Measurements from ENCODE around the gene PLK2.
A peak's percentile ranks its signal among the peaks of the same experiment; 100 is the strongest.

Gene PLK2

GRCh38 chr5:58460002-58460731 lies at the start of gene PLK2:
PLK2 (minus strand) TSS chr5:58460086; CDS start chr5:58459959, 127 bp downstream.
- peak; percentile 91 for DNase-seq

DNA sequence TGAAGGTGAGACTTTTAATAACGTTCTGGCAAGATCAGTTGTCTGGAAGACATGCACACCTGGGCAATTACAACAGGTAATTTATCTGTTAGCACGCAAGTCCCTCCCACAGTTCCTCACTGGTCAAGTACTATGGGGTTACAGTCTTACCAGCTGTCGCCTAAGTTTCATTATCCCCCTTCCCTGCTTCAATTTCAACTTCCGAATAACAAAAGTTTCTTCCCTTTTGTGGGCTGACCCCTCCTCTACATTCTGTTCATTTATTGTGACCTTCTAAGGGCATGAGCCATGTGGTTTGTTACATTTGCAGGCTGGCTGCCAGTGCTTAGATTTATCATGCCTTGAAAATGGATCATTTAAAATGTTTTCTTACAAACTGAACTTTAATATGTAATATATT lies 47.8 kb upstream of the PLK2 start:
- no peak for DNase-seq

- DNase-seq, result no peak
Measured at GRCh38 chr5:58505971-58506640, 46.2 kb upstream of the PLK2 start.

GRCh38 chr5:58505502-58505901 lies 45.6 kb upstream of the PLK2 start:
- DNase-seq, result no peak

GRCh38 chr5:58504766-58505165 lies 44.9 kb upstream of the PLK2 start:
- no peak for DNase-seq

GRCh38 chr5:58503390-58504046 lies 43.6 kb upstream of the PLK2 start:
- no peak for DNase-seq

DNA sequence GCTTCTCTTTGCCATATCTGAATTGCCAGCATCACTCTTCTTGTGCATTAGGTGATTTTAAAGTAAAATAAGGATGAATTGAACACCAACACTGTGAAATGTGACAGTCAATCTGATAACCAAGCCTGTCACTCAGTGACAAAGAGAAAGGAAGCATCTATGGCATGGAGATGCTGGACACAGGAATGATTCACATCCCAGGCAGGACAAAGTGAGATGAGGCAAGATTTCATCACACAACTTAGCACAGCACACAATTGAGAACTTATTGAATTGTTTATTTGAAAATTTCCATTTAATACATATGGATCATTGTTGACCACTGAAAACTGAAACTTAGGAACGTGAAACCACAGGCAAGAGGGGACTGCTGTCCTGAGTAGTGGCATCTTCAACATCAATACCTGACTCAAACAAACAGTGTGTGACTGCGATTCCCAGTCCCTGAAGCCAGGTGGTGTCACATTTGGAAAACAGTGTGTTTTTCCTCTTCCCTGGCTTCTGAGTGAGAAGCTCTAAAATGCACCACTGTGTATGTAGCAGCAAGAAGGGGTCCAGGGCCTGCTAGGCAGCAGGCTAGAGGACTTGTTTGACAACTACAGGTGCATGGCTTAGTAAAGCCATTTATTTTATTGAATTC lies 42.0 kb upstream of the PLK2 start:
- no peak for DNase-seq

DNA sequence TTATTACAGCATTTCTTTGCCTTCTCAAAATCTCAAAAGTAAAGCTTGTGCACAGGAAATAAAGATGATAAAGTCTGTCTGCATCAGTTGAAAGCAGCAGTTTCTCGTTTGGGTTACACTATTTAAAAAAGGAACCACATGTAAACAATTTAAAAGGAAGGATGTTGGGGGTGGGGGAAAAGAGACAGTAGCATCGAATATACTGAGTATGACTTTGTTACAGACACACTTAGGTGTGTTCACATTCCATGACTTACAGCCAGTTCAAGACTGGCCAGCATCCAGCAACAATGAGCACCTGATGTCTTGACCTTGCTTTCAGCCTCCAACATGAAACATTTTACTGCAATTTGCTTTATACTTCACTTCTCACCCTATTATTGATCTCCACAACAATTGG lies 40.1 kb upstream of the PLK2 start:
- DNase-seq, result no peak

GRCh38 chr5:58499231-58499630 lies 39.3 kb upstream of the PLK2 start:
- DNase-seq, result no peak

GRCh38 chr5:58498340-58498942 lies 38.6 kb upstream of the PLK2 start:
- no peak for DNase-seq

DNA sequence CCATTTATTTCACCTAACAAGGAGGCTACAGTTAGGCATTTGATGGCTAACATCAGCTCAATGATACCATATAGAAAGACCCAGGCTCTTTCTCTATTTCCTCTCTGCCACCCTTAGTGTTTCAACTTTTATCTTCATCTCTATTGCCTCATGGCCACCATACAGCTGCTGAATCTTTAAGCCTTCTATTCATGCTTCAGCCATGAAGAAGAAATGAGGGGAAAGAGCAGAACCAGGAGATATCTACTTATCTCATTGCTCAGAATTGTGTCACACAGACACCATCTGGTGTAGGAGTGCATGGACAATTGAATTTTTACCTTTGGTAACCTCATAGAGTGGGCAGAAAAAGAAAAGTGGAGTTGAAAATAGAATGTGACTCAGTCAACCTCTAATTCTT lies 38.0 kb upstream of the PLK2 start:
- no peak for DNase-seq

- no peak for DNase-seq
Measured at GRCh38 chr5:58497386-58497785, 37.5 kb upstream of the PLK2 start.

DNA sequence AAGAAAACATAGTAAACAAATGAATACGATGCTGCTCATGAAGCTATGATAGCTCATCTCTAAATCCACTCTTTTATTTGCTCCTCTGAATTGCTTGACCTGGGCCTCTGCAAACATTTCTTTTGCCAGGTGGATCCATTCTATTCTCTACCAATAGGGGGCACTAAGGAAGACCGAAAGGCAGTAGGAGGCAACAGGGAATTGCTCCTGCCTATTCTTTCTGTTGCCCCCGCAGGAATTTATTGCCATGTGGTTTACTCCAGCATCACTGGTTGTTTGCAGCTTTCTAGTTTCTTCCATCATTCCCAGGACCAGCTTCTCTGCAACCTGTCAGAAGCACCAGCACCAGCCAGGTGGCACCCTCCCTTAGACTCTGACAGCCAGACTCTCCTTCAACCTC lies 36.6 kb upstream of the PLK2 start:
- DNase-seq, result no peak

DNA sequence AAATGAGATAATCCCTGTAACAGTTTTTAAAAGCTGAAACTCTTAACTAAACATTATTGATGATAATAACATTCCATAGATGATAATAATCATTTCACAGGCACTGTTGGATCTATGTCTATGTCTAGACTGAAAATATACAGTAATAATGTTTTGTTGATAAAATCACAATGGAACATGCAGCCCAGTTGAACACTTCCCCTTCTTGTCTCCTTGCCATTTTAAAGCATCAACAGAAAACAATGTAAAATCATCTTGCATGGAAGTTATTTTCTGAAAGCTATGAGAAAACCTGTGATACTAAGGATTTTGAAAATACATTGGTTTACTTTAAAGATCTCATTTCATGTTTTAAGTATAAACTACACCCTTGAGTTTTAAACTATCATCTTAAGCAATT lies 33.3 kb upstream of the PLK2 start:
- no peak for DNase-seq

GRCh38 chr5:58491216-58491892 lies 31.5 kb upstream of the PLK2 start, which contains the start of gene GAPT:
GAPT (plus strand) TSS chr5:58491435; CDS start chr5:58494537, 3,102 bp downstream.
- DNase-seq, result no peak

DNA sequence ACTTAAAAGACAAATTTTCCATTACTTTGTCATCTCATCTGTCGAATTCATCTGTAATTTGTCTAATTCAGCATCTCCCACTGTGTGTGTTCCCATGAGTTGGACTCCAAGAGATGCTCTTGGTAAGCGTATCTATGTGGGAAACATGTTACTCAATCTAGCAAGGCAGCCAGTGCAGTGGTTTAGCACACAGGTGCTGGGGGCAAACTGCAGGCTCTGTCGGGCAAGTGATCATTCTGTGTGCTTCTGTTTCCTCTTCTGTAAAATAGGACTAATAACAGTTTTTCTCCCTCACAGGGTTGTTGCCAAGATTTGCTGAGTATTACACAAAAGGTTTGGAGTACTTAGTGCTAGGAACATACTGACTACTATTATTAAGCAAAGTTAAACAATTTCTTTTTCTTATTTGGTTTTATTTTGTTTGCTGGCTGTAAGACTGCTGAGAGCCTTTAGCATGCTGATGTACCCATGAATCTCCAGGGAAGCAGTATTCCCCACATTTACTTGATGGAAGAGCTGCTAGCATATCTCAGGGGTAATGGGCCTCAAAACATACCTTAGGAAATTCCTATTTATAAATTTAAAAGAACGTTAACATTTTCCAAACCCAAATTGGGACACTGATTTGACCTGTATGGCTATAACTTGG lies 30.6 kb upstream of the PLK2 start:
- DNase-seq, result no peak

- no peak for DNase-seq
Measured at GRCh38 chr5:58486290-58486689, 26.4 kb upstream of the PLK2 start.

- DNase-seq, result no peak
Measured at GRCh38 chr5:58484505-58484904, 24.6 kb upstream of the PLK2 start.

GRCh38 chr5:58482536-58482935 lies 22.6 kb upstream of the PLK2 start:
- DNase-seq, result no peak

DNA sequence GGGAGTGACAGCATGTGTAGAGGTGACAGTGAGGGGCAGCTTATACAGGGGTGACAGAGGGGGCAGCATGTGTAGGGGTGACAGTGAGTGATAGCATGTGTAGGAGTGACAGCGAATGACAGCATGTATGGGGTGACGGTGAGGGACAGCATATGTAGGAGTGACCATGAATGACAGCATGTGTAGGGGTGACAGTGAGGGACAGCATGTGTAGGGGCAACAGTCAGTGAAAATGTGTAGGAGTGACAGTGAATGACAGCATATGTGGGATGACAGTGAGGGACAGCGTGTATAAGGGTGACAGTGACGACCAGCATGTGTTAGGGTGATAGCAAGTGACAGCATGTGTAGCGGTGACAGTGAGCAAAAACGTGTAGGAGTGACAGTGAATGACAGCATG lies 21.9 kb upstream of the PLK2 start:
- no peak for DNase-seq

DNA sequence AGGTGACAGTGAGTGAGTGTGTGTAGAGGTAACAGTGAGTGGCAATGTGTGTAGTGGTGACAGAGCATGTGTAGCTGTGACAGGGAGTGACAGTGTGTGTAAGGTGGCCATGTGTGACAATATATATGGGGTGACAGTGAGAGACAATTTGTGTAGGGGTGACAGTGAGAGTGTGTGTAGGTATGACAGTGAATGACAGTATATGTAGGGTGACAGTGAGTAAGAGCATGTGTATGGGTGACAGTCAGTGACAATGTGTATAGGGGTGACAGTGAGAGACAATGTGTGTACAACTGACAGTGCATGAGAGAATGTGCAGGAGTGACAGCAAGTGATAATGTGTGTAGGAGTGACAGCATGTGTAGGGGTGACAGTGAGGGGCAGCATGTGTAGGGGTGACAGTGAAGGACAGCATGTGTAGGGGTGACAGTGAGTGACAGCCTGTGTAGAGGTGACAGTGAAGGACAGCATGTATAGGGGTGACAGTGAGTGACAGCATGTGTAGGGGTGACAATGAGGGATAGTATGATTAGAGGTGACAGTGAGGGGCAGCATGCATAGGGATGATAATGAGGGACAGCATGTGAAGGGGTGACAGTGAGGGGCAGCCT lies 21.3 kb upstream of the PLK2 start:
- no peak for DNase-seq

Data from stimulated activated CD4-positive, alpha-beta T cell treated with anti-CD3 and anti-CD28 coated beads, Interleukin-4, amount 100 ng/mL, for 1 hour (primary cell).